GM13976 (cell line): ENCODE results near the gene RAB27A.

Experiments used
- DNase-seq: peaks from one replicate; pipeline ENCODE4 v3.0.0; 2012; ENCODE audit warnings: low spot score
- CTCF ChIP-seq: IDR thresholded peaks from 2 replicates; pipeline ENCODE4 v1.5.1; 2012; ENCODE audit warnings: borderline replicate concordance, mild to moderate bottlenecking; ENCODE audit not compliant: insufficient read depth; ENCODE audit errors: extremely low read depth, missing control alignments, control extremely low read depth
- in situ Hi-C: fragments of 300-500 bp; cut with MboI; formaldehyde crosslinking; loops from one replicate; pipeline ENCODE4 v1.12.0; 2022; ENCODE audit warnings: low sequenced_read_pairs, mixed read lengths, inconsistent platforms; ENCODE audit not compliant: unreplicated experiment

The RAB27A gene

GRCh38 chr15:55204464-55204863 is 85.1 kb downstream of the RAB27A start:
- in situ Hi-C loops = no loop called here
- TF ChIP-seq CTCF = no peak
- DNase-seq = no peak

DNA sequence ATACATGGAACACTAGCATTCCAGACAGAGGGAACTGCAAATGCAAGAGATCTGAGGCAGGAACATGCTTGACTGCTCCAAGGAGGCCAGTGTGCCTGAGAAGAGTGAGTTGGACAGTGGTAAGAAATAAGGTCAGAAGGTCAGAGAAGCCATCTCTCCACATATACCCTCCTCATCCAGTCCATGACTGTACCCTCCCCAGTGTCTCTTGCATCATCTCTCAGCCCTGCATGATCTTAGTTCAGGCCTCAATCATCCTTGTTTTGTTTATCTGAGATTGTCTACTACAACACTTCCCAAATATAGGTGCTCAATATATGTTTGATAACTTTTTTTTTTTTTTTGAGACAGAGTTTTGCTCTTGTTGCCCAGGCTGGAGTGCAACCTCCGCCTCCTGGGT is 87.4 kb downstream of the RAB27A start:
- in situ Hi-C loops = no loop called here
- TF ChIP-seq CTCF = no peak
- no peak for DNase-seq

DNA sequence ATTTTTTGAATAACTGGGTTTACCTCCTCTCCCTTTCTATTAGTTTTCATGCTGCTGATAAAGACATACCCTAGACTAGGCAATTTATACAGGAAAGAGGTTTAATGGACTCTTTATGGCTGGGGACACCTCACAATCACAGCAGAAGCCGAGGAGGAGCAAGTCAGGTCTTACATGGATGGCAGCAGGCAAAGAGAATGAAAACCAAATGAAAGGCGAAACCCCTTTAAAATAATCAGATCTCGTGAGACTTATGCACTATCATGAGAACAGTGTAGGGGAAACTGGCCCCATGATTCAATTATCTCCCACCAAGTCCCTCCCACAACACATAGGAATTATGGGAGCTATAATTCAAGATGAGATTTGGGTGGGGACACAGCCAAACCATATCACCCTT is 90.9 kb downstream of the RAB27A start:
- no peak for TF ChIP-seq CTCF
- in situ Hi-C loops = no loop called here
- DNase-seq = no peak

GRCh38 chr15:55197719-55198118 is 91.9 kb downstream of the RAB27A start:
- no peak for TF ChIP-seq CTCF
- no peak for DNase-seq
- in situ Hi-C loops = no loop called here

- no peak for TF ChIP-seq CTCF
- in situ Hi-C loops = no loop called here
- DNase-seq = no peak
These were observed 92.3 kb downstream of the RAB27A start for GRCh38 chr15:55197362-55197705.

DNA sequence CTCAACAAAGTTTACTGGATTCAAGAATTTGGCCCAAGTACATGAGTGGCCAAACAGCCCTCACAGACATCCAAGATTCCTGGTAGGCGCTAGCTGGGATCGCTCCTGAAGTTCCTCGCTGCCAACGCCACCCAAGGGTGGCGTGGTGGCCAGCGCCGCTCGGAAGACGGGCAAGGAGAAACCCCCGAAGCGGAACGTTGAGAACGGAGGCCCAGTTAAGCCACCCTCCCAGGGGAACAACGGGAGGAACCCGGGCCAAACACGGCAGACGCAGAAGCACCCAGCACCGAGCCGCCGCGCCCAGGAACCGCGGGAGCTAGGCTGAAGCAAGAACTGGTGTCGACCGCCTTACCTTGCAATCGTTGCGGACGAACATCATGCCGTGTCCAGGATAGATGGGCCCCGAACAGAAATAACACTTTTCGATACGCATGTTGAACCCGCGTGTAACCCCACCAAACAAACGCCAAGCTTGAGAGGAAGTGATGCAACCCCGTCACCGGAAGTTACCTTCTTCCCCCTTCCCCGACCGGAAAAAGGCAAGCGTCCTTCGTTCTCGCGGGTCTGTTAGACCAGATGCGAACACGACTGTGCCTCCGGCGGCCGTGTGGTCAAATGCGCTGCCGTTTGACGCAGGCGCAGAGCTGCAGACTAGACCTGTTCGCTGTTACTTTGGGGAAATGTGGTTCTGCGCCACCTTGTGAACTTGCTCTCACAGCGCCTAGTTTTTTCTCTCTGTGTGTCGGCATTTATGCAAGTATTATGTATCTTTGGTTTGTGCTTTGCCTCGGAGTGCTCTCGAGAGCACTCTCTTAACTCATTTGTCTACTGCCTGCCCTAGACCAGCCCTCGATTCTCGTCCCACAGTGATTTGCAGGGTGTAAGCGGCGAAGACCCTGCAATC is 92.9 kb downstream of the RAB27A start, which contains the start of gene RSL24D1:
TSS of gene RSL24D1 (minus strand) at position 484 of the 904 bp plus-strand sequence. CDS start at position 433, 51 bp downstream.
- in situ Hi-C loops = no loop called here
- TF ChIP-seq CTCF = peak; percentile 26

More for the DNA sequence above, 92.9 kb downstream of the RAB27A start, which contains the start of gene RSL24D1:
- peak; percentile 92 for DNase-seq
